ENCODE results near the gene PIGP.
"Not testable (repeated sequence)": the region's sequence is repeated elsewhere in the genome, so short reads cannot be mapped to it uniquely, and the experiment has no call there.

Gene PIGP

DNA sequence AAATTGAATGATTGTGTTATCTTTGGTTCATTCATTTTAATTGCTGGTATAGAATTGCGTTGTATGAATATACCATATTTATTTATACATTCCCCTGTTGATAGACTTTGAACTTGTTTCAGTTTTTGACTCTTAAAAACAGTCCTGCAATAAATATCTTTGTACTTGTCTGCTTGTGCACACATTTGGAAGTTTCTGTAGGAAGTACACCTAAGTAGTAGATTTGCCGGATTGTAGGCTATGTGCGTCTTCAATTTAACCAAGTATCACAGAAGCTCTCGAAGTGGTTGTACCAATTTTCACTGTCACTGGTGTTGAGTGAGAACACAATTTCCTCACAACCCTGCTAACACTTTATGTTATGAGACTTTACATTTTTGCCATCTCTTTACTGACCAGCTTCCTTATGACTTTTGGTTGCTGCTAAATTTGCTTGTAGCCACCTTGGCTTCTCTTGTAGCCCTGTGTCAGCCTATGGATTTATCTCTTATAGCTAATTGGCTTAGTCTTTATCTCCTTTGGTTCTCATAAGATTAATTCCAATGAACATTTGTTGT lies 2.4 kb upstream of the PIGP start:
- no peak for DNase-seq

DNA sequence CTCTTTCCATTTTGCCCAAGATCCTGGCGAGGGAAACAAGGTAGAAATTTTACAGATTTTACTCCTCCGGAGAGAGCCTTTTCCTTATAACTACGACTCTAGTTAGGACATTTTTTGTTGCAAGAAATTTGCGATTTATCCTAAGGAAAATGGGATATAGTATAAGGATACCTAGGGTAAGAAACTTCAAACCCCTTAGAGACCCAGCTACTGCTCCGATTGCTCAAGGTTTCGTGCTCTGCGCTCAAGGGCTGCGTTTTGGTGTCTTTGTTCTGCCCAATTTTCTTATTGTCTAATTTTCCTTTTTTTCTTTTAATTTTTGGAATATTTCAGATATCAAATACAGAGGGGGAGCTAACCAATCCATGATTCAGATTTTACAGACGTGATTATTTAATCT lies 1.7 kb upstream of the PIGP start:
- no peak for DNase-seq

DNA sequence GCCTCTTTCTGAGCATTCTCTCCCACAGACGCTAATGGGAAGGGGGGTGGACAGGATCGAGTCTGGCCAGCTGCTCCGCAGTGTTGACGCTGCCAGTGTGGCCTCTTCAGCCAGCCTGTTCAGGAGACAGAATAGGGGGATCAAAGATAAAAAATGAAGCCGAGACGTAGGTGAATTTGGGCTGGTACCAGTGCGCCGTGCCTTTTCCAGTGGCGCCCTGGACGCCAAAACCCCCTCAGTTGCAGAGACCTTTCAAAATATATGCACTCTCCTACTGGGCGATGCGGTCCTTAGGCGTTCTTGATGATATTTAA lies 1.3 kb upstream of the PIGP start:
- DNase-seq = no peak

DNA sequence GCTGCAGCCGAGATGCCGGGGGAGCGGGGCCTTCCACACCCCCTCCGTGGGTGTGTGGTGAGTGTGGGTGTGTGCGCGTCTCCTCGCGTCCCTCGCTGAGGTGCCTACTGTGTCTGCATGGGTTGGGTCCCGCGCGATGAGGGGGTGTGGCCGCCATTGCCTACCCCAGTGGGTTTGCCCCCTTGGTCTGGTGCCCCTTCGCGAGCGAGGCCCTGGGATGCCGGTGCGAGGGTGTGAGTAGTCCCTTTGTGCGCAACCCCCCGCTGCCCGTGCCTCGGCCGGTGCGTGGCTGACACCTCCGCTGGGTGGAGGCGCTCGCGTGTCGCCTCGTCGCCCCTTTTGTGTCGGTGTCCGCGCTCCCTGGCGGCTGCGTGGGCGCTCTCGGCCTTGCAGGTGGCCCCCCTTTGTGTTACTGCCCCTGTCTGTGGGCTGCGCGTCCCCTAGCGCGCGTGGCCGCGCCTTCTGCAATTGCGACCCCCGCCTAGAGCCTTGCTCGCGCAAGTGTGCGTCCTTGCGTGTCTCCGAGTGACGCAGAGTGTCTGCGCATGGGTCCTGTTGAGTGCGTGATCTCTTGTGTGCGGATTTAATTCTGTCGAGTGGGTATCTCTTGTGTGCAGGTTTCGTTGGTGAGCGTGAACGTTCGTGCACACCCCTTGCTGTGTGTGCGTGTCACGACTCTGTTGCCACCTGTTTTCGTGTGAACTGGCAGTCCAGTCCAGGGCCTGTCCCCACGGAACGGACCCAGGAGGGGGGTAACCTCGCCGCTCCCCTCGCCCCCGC lies 736 bp upstream of the PIGP start:
- DNase-seq = peak in 1 of 2 donors; percentile 62

DNA sequence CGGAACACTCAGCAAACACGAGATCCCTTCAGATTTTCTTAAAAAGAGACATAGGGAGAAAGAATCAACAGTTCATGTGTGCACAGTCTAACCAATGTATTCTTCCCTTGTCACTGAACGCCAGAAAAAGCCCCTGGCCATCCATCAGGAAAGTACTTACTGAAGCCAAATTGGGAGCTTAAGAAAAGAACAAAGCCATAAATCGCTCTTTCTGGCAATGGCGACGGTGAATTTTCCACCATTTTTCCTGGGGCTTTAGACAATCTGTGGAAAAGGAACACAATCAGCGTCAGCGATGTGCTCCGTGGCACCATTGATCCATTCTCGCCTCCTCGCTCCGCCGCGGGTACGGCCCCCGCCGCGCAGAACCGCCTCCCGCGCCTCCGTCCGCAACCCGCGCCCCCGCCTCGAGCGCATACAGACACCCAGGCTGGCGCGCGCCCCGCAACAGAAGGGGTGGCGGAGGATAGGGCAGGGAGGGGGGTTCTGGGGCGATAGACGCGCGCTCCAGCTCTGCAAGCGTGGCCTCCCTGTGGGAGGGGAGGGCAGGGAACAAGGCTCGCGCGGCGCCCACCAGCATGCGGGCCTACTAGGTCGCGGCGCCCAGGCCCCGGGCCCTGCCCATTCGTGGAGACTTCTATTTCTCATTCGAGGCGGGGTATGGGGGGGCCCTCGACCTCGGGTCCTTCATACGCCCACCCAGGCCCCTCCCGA lies 440 bp downstream of the PIGP start:
- DNase-seq = peak in 1 of 2 donors; percentile 81

DNA sequence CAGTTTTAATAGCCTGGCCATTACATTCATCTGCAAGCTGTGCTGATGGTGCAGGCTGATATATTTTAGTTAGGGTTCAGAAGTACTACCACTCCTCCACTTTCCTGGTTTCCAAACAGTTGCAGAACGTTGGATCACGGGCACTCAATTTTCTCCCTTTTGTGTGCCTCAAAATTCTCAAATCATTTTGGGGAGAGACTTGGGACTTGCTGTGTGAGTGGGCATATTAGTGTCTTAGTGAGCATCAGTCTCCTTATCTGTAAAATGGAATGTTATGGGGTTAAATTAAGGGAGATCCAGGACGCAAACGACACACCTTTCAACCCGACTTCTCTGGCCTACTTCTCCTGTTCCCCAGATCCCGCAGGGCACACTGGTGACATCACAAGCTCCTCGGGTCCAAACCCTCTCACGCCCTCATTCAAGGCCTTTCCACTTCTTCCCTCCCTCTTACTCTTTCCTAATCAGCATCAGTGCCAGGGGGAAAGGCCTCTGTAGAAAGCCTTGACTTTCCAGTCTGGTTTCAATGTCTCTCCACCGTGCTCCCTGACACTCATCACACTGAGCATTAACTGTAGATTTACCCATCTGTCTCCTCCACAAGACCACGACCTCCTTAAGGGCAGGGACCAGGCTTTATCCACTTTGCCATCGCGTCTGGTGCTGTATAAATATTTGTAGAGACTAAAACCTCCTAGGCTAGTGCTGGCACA lies 1.2 kb downstream of the PIGP start:
- DNase-seq = no peak

DNA sequence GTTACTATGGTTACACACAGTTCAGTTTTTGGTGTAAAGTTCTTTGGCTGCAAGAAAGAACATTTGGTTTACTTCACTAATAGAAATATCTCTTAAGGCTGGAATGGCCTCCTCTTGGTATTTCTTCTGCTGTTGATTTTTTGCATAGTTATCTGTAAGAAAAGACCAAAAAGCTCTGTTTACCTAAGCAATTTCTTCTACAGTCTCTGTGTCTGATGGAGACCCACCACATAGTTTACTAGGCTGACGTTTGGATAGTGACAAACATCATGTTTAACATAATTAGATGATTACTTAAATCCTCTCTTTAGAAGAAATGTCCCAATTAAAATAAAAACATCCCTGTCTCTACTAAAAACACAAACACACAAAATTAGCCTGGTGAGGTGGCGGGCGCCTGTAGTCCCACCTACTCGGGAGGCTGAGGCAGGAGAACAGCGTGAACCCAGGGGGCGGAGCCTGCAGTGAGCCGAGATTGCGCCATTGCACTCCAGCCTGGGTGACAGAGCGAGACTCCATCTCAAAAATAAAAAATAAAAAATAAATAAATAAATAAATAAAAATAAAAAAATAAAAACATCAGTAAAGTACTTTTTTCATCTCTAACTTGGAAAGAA lies 7.2 kb downstream of the PIGP start:
- no peak for DNase-seq

DNA sequence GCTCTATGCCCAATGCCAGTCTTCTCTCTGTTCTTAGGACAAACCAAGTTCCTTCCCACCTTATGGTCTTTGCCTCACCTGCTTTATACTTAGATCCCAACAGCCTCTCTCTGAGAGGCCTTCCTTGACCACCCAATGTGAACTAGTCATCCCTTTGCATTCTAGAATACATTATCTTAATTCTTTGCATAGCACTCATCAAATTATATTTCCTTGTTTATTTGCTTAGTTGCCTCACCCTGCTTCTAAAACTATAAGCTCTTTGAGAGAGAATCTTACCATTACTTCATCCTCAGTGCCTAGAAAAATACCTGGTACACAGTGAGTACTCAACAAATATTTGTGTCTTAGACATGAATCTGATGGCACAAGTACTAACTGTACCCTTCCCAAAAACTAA lies 8.0 kb downstream of the PIGP start:
- DNase-seq = no peak

DNA sequence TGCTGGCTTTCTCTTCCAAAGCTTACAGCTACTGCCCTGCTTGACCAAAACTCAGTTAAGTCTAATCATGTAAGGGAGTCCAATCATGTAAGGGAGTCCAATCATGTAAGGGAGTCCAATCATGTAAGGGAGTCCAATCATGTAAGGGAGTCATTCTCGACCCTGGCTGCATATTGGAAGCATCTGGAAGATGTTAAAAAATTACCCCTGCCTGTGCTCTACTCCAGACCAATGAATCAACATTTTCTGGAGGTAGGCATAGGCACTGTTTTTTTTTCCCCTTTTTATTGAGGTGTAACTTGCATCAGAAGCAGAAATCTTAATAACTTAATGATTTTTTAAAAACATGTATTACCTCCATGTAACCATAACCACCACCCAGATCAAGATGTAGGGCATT lies 9.4 kb downstream of the PIGP start:
- DNase-seq = no peak

DNA sequence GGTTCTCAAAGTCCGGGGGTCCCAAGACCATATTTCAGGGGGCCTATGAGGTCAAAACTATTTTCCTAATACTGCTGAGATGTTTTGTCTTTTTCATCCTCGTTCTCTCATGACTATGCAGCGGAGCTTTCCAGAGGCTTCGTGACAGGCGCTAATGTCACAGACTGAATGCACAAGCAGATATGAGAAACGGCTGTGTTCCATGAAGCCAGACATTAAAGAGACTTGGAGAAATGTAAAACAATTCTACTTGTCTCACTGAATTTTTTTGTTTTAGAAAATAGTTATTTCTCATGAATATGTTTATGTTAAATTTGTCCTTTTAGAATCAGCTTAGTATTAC lies 10.3 kb downstream of the PIGP start:
- no peak for DNase-seq

DNA sequence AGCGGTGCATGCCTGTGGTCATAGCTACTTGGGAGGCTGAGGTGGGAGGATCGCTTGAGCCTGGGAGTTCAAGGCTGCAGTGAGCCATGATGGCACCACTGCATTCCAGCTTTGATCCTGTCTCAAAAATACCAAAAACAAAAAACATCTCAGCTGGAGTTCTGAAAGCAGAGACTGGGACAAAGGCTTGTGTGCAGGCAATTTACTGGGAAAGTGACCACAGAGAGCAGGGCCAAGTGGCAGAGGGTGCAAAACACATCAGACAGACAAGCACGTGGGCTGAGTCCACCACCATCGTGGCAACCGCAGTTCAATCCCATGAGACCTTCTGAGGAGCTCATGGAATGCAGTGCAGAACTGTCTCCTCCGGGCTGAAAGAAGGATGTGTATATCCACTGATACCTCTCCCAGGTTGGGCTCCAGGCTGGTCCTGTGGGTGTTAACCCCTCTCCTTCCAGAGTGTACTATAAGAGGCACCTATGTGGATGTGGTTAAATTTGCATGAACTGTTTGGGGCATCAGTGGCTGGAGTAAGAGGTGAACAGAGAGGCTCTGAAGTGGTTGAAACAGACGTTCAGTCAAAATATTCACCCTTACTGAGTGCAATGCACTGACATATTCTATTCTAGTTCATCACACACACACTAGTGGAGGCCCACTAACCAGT lies 10.8 kb downstream of the PIGP start:
- no peak for DNase-seq

DNA sequence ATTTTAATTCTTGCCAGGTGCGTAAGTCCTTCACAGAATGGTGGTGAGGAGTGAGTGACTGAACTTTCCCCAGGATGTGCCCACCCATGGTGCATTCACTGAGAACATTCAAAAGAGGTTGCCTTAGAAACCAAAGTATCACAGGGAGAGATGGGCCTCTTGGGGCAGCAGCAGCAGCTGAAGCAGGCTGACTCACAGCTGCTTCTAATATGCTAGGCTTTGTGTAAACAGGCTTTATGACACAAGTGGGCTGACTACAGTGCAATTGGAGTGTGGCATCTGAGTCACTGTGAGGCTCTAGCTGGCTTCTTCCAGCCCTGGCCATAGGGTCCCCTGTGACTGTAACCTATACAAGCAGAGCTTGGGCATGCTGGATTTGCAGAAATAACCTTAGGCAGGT lies 12.6 kb downstream of the PIGP start:
- DNase-seq = peak in 1 of 2 donors; percentile 82

DNA sequence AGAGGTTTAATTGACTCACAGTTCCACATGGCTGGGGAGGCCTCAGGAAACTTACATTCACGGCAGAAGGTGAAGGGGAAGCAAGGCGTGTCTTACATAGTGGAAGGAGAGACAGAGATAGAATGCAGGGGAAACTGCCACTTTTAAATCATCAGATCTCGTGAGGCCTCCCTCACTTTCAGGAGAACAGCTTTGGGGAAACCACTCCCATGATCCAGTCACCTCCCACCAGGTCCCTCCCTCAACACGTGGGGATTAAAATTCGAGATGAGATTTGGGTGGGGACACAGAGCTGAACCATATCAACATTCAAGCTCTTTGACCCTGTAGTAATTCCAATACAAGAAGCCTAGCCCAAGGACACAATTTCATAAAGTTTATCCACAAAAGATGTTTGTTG lies 13.7 kb downstream of the PIGP start:
- no peak for DNase-seq

DNA sequence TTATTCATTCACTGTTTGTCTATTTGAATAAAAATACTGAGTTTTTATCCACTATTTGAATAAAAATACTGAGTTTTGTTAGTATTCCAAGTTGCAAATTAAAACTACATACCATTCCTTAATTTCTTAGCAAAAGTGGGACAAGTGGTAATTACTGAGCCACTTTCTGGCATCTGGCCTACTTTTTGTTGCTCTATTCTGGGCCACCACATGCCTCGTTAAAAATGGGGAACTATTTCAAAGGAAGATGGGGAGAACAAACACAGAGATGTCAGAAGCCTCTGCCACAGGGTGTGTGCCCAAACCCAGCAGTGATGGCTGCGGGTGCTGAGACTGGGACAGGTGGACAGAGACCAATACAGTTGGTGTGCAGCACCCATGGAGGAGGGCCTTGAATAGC lies 14.6 kb downstream of the PIGP start:
- peak in 1 of 2 donors; percentile 80 for DNase-seq

DNA sequence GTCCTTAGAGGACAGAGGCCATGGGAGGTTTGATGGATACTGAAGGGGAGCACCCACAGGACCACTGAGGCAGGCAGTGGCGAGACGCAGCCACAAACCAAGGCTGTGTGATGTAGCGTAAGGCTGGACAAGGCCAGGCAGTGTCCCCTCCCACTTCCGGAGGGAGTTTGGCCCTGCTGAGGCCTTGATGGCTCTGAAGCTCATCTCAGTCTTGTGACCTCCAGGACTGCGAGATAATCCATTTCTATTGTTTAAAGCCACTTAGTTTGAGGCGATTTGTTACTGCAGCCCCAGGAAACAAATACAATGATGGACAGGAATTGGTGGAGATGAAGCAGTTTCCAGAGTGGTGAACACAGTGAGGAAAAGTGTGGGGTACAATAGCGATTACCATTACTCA lies 15.3 kb downstream of the PIGP start:
- no peak for DNase-seq

DNA sequence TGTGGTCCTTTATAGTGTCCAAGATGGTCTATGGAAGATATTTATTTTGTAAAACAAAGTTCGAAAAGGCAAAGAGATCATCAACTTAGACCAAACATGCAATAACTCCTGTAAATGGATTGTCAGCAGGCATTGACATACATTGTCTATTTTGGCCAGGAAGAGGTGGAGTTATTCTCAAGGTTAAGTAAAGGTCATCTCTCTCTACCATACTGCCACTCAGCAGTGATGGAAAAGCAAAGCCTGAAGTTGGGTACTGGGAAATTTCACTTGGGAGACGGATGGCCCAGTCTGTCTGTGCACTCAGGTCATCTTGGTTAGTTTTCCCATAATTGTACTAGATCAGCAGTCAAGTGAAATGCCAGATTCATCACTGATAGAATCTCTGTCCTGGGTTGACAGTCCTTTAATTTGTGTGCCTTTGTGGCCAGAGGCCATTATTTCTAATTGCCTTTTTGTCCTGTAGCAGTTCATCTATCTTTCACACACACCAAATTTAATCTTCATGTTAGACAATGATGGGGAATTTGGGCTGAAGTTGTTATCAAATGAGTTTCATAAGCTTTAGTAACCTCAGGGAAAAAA lies 17.5 kb downstream of the PIGP start:
- DNase-seq = no peak

DNA sequence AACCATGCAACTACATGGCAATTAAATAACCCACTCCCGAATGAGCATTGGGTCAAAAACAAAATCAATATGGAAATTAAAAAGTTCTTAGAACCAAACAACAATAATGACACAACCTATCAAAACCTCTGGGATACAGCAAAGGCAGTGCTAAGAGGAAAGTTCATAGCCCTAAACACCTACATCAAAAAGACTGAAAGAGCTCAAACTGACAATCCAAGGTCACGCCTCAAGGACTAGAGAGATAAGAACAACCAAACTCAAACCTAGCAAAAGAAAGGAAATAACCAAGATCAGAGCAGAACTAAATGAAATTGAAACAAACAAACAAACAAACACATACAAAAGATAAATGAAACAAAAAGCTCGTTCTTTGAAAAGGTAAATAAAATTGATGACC lies 23.1 kb downstream of the PIGP start:
- DNase-seq = not testable (repeated sequence)

DNA sequence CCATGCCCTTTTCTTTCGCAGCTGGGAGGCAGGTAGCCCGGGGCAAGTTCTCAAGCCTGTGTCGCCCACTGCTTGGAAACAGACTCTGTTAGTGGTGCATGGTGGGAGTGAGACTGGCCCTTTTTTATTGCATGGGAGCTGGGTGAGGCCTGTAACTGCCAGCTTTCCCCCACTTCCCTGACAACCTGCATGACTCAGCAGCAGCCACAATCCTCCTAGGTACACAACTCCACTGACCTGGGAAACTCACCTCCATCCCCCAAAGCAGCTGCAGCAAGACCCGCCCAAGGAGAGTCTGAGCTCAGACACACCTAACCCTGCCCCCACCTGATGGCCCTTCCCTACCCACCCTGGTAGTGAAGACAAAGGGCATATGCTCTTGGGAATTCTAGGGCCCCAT lies 25.8 kb downstream of the PIGP start:
- DNase-seq = no peak

DNA sequence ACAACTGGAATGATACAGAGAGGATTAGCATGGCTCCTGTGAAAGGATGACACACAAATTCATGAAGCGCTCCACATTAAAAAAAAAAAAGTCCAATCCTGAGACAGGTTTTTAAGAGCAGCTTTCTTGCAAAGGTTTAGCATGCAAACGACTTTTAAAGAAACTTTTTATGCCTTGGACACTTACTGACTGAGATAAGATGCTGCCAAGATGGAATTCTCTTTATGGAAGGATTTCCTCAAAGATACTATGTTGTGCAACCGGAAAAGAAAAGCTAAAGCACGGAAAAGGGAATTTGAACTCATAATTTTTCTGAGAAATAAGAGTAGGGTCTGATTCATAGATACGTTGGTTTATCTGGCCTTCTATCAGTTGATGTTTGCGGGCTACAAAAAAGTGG lies 27.3 kb downstream of the PIGP start:
- peak in 1 of 2 donors; percentile 50 for DNase-seq

DNA sequence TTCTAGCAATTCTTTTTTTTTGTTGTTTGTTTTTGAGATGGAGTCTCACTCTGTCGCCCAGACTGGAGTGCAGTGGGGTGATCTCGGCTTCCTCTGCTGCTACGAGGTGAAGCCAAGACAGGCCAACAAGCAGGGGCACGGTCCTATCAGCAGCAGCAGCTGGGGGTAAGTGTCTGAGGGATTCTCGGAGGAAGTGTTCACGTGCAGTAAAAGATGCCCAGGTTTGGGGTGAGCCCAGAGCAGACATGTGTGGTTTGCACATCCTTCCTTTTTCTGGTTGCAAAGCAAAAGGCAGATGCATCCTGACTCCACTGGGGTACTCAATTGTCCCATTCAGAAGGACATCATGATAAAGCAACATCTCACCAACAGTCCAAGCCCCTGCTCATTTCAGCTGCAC lies 27.7 kb downstream of the PIGP start:
- peak in 1 of 2 donors; percentile 100 for DNase-seq

DNA sequence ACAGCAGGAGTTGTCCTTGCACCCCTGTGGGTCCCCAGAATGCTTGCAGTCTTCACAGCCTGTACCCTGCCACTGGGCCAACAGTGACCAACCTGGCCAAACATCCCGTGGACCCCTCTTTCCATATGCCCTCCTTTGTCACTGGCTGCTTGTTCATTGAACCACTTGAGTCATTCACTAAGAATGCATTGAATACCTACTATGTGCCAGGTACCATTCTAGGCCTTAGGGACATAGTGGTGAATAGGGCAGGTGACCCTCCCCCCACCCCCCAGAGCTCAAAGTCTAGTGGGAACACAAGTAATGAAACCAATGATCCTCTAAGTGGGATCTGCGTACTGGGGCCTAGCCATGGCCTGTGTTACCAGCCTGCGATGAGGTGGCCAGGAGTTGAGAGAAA lies 28.2 kb downstream of the PIGP start:
- DNase-seq = no peak

DNA sequence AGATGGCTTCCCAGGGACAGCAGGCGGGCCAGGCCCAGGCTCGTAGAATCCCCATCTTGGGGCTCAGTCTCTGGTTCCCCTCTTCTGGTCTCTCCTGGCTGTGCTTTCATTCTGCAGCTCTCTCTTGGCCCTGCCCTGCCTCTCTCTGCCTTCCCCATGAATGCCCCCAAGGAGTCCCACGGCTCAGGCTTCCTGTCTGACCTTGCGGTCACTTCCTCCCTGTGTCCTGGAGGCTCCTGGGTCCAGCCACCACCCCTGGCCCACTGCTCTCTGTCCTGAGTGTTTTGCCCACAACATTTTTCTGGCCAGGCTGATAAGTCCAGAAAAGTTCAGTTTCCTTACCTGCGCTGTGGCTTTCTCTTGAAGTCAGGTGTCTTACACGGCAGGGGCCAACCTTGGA lies 29.1 kb downstream of the PIGP start:
- DNase-seq = no peak

Data from bone marrow (tissue), 2 donors.